Activated naive CD4-positive, alpha-beta T cell treated with Interleukin-2 at 50 U/mL for 16 hours (primary cell): ENCODE data around the gene RAVER2.
"Not testable (repeated sequence)": the region's sequence is repeated elsewhere in the genome, so short reads cannot be mapped to it uniquely, and the experiment has no call there.

Experiments
- DNase-seq: peaks from one replicate; pipeline ENCODE4 v3.0.0-alpha.2; 2020

Gene RAVER2

DNA sequence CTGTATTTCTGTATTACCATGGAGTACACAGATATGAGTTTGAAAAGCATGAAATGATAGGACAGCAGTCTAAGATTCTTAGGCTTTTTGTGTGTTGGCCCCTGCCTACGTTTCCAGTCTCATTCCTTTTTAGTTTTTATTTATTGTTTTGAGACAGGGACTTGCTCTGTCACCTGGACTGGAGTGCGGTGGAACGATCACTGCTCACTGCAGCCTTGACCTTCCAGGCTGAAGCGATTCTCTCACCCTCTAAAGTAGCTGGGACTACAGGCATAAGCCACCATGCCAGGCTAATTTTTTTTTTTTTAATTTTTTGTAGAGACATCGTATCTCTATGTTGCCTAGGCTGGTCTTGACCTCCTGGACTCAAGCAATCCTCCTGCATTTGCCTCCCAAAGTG lies 3.8 kb downstream of the RAVER2 start:
- no peak for DNase-seq

DNA sequence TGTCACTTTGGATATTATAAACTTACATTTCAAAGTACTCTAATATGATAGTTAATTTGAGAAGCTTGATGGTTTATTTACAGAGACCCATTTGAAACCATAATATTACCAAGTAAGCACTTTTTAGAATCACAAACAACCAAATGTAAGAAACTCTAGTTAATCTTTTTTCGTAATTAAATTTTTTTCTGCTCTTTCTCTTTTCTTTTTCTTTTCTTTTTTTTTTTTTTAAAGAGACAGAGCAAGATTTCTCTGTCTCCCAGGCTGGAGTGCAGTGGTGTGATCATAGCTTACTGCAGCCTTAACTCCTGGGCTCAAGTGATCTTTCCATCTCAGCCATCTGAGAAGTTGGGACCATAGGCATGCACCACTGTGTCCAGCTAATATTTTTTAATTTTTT lies 5.2 kb downstream of the RAVER2 start:
- no peak for DNase-seq

GRCh38 chr1:64750875-64751274 lies 6.0 kb downstream of the RAVER2 start:
- no peak for DNase-seq

DNA sequence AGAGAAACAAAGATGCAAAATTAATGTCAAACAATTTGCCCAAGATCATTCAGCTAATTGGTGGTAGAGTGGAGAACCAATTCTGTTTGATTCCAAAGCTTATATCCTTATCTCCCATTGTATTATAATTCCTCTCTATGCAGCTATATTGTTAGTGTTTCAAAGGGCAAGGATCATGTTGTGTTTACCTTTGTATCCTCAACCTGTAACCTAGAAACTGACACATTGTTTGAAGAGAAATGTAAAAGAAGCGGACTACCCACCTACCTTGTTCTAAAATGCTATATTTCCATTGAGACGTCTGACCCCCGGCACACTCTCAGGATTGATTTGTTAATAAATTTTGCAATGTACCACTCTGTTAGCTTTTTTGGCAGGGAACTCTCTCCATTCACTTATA lies 9.3 kb downstream of the RAVER2 start:
- DNase-seq = no peak

GRCh38 chr1:64755361-64755760 lies 10.5 kb downstream of the RAVER2 start:
- DNase-seq = no peak

- no peak for DNase-seq
These were observed 11.9 kb downstream of the RAVER2 start for GRCh38 chr1:64756770-64757169.

DNA sequence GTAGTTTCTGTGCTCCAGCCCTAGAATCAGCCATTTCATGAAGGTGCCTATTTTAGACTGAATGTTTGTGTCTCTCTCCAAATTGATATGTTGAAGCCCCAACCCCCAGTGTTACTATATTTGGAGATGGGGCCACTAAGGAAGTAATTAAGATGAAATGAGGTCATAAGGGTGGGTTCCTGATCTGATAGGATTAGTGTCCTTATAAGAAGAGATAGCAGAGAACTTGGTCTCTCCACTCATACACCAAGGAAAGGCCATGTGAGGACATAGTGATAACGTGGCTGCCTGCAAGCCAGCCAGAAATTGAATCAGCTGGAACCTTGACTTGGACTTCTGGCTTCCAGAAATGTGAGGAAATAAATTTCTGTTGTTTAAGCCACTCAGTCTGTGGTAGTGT lies 12.3 kb downstream of the RAVER2 start:
- no peak for DNase-seq

DNA sequence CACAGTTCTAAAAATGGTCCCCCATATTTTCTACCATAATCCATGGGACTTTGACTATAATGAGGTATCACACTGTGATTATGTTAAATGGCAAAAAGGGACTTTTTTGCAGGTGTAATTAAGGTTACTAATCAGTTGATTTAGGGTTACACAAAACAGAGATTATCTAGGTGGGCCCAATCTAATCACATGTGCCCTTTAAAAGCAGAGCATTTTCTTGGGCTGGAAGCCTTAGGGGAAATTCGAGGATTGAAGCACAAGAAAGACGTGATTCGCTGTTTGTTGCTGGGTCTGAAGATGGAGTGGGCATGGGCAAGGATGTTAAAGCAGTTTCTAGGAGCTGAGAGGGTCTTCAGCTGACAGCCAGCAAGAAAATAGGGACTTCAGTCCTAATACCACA lies 13.4 kb downstream of the RAVER2 start:
- no peak for DNase-seq

DNA sequence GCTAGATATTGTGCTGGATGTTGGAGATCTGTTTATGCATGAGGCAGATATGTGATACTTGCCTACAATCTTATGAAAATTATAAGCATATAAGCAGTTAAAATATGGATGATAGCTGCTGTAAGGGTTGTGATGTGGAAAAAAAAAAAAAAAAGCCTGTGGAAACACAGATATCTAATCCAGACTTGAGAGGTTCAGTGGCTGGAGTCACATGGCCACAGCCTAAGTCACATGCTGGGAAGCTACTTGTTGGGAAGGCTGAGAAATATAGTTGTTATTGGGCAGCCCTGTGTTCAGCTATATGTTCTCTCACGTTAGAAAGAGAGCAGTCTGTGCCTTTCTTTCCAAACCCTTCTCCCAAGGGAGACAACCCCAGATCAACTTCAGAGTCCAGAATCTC lies 15.1 kb downstream of the RAVER2 start:
- DNase-seq = no peak

- no peak for DNase-seq
These were observed 20.1 kb downstream of the RAVER2 start for GRCh38 chr1:64765012-64765411.

GRCh38 chr1:64765826-64766225 lies 21.0 kb downstream of the RAVER2 start:
- no peak for DNase-seq

DNA sequence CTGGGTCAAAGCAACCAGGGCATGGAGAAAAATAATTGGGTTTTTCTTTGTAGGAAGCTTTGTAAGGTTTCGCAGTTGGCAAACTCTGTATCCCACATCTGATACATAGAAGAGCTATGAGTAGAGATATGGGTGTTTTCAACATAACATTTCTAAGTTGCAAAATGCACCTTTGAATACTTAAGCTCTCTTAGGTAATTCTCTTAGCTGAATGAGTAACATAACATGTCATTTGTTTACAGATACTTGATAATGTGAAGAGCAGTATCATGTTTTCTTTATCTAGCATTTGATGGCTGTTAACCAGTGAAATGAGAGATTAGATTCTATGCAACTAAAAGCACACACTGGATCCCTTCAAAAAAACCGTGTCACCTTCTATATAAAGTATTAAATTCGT lies 21.6 kb downstream of the RAVER2 start:
- DNase-seq = no peak

GRCh38 chr1:64769482-64769881 lies 24.6 kb downstream of the RAVER2 start:
- DNase-seq = no peak

- DNase-seq = no peak
These were observed 25.1 kb downstream of the RAVER2 start for GRCh38 chr1:64769971-64770370.

DNA sequence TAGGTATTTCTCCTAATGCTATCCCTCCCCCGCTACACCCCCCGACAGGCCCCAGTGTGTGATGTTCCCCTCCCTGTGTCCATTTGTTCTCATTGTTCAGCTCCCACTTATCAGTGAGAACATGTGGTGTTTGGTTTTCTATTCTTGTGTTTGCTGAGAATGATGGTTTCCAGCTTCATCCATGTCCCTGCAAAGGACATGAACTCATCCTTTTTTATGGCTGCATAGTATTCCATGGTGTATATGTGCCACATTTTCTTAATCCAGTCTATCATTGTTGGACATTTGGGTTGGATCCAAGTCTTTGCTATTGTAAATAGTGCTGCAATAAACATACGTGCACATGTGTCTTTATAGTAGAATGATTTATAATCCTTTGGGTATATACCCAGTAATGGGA lies 28.4 kb downstream of the RAVER2 start:
- DNase-seq = not testable (repeated sequence)

DNA sequence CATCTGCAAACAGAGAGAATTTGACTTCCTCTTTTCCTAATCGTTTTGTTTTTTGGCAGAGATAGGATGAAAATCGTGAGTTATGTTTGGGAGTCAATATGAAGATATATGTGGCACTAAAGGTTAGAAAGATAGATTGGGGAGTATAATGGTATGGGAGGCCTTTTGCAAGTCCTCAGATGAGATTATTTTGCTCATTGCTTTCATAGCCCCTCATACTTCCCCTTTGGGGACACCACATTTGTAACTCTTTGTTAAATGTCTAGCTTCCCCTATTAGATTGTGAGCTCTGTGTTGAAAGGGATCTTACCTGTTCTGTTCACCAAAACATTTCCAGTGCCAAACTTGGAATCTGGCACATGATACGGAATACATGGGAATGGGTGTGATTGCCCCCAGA lies 30.2 kb downstream of the RAVER2 start:
- DNase-seq = no peak

- not testable (repeated sequence) for DNase-seq
These were observed 37.2 kb downstream of the RAVER2 start for GRCh38 chr1:64782044-64782443.

DNA sequence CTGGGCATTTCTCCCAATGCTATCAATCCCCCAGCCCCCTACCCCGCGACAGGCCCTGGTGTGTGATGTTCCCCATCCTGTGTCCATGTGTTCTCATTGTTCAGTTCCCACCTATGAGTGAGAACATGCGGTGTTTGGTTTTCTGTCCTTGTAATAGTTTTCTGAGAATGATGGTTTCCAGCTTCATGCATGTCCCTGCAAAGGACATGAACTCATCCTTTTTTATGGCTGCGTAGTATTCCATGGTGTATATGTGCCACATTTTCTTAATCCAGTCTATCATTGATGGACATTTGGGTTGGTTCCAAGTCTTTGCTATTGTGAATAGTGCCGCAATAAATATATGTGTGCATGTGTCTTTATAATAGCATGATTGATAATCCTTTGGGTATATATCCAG lies 38.0 kb downstream of the RAVER2 start:
- DNase-seq = not testable (repeated sequence)

DNA sequence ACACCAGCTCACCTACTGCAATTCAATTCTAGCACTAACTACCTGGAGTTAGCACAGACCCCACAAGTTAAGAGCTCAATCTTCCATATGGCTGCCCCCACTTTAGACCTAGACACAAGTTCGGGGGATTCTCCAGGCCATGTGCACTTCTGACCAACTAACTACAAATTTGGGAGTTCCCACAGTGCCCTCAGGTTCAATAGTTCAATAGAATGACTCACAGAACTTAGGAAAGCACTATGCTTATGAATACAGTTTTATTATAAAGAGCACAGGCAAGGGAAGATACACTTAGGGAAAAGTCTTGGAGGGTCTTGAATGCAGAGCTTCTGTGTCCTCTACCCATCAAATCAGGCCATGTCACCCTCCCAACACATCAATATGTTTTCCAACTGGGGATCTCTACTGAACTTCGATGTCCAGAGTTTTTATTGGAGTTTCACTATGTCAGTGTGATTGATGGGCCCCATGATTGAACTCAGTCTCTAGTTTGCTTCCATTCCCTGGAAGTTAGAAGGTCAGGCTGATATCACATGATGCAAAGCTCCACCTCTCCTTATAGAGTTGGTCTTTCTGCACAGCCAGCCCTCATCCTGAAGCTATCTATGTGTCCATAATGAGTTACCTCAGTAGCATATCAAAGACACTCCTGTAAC lies 46.1 kb downstream of the RAVER2 start:
- no peak for DNase-seq

DNA sequence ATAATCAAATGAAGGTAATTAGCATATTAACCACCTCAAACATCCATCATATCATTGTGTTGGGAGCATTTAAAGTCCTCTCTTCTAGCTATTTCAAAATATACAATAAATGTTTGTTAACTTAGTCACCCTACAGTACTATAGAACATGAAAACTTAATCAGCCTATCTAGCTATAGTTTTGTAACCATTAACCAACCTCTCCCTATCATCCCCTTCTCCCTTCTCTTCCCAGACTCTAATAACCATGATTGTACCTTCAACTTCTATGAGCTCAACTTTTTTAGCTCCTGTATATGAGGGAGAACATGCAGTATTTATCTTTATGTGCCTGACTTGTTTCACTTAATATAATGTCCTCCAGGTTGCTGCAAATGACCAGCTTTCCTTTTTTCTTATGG lies 54.0 kb downstream of the RAVER2 start:
- no peak for DNase-seq

- no peak for DNase-seq
These were observed 57.1 kb downstream of the RAVER2 start for GRCh38 chr1:64801851-64802523.

DNA sequence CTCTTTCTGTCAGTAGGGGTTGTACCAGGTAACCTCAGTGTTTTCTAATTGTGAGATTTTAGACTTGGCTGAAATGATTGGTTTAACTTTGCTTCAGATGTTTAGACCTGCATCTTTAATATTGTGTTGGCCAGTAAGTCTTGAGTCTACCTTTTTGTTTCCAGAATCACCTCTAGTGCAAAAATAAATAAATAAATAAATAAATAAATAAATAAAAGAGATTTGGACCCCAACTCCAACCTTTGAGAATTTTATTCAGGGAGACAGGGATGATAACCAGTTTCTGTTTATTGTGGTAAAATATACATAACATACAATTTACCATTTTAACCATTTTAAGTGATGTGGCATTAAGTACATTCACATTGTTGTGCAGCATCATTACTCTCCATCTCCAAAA lies 64.4 kb downstream of the RAVER2 start:
- no peak for DNase-seq

- no peak for DNase-seq
These were observed 65.1 kb downstream of the RAVER2 start for GRCh38 chr1:64810001-64810400.

GRCh38 chr1:64811131-64811530 lies 66.3 kb downstream of the RAVER2 start:
- DNase-seq = no peak

GRCh38 chr1:64814427-64814826 lies 69.6 kb downstream of the RAVER2 start:
- DNase-seq = no peak
